Tibial artery (tissue), 4 donors: Measurements from ENCODE around the gene NANOS2.

Experiments used
- DNase-seq, 2 donors: peaks; one replicate each; pipeline ENCODE4 v3.0.0-alpha.2; 2019
- H3K27ac ChIP-seq, 2 donors: fragments of 200-600 bp; sonication (generic) in 1 of 2; 1 replicate in 1 of 2; 2 replicates in 1 of 2; pipeline ENCODE4 v1.5.1; 2018 to 2019; ENCODE audit warnings: mild to moderate bottlenecking in 1 of 2
- H3K27me3 ChIP-seq, 2 donors: fragments of 200-600 bp; sonication (generic) in 1 of 2; one replicate each; pipeline versions ENCODE4 v1.5.1 to v1.6.0; 2016 to 2019
- H3K36me3 ChIP-seq, 3 donors: fragments of 200-600 bp; sonication (generic) in 2 of 3; one replicate each; pipeline ENCODE4 v1.5.1; 2016 to 2019; ENCODE audit warnings: mild to moderate bottlenecking in 2 of 3
- H3K4me1 ChIP-seq, 4 donors: fragments of 200-600 bp; sonication (generic) in 2 of 4; 1 replicate in 3 of 4; 2 replicates in 1 of 4; pipeline ENCODE4 v1.5.1; 2016 to 2019
- H3K4me3 ChIP-seq, 2 donors: fragments of 200-600 bp; sonication (generic) in 1 of 2; 1 replicate in 1 of 2; 2 replicates in 1 of 2; pipeline ENCODE4 v1.5.1; 2018 to 2019; ENCODE audit warnings: mild to moderate bottlenecking in 2 of 2
- H3K9me3 ChIP-seq, 3 donors: fragments of 200-600 bp; sonication (generic) in 1 of 3; one replicate each; pipeline ENCODE4 v1.5.1; 2016 to 2019
- CTCF ChIP-seq, 2 experiments: fragments of 200-600 bp in 1 of 2; fragments of 450-650 bp in 1 of 2; IDR thresholded peaks; one replicate each; pipeline ENCODE4 v1.5.1; 2017 to 2019; ENCODE audit warnings: antibody characterized with exemption in 2 of 2, mild to moderate bottlenecking in 1 of 2, moderate library complexity in 1 of 2
- intact Hi-C: fragments of 100-400 bp; cut with DNase I; formaldehyde crosslinking; loops from one replicate; pipeline ENCODE4 v1.15.0; 2023; ENCODE audit warnings: low total_unique reads

Gene NANOS2

GRCh38 chr19:45952341-45952685, 37.7 kb upstream of the NANOS2 start:
- Histone ChIP-seq H3K27me3 (peaks cover 0 to 62% of the 10 kb centered on the region in 2 donors), H3K27ac (no peak overlapping the region), H3K4me3 (no peak overlapping the region), H3K9me3 (no peaks in the 10 kb centered on the region), H3K36me3 (no peaks in the 10 kb centered on the region), H3K4me1 (peaks cover 0 to 7% (median 3%) of the 10 kb centered on the region in 4 donors)
- TF ChIP-seq CTCF (IDR thresholded peaks at IDR 0.05): no peak
- intact Hi-C loops: no loop called here
- DNase-seq: no peak

- DNase-seq: no peak
- H3K27me3 ChIP-seq: peaks cover 0 to 33% of the 10 kb centered on the region in 2 donors
- H3K27ac ChIP-seq: no peak overlapping the region
- H3K4me3 ChIP-seq: no peak overlapping the region
- no peaks in the 10 kb centered on the region for H3K36me3 ChIP-seq
- intact Hi-C loops: no loop called here
- H3K9me3 ChIP-seq: no peaks in the 10 kb centered on the region
- H3K4me1 ChIP-seq: peaks cover 0 to 5% (median 1%) of the 10 kb centered on the region in 4 donors
- TF ChIP-seq CTCF (IDR thresholded peaks at IDR 0.05): no peak
Observed at GRCh38 chr19:45947926-45948325, 33.3 kb upstream of the NANOS2 start.

DNA sequence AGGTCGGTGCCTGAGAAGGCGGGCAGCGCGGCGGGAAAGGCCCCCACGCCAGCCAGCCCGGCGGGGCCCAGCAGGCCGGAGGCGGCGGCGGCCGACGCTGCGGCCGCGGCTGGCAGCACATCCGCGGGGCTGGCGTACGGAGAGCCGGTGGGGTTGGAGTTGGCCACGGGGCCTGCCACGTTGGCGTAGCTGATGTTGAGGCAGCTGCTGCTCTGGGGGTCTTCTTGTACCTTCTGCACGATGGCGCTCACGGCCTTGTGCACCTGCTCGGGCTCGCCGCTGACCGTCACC, 25.9 kb upstream of the NANOS2 start:
- H3K27me3 ChIP-seq: peaks cover 0 to 57% of the 10 kb centered on the region in 2 donors

DNA sequence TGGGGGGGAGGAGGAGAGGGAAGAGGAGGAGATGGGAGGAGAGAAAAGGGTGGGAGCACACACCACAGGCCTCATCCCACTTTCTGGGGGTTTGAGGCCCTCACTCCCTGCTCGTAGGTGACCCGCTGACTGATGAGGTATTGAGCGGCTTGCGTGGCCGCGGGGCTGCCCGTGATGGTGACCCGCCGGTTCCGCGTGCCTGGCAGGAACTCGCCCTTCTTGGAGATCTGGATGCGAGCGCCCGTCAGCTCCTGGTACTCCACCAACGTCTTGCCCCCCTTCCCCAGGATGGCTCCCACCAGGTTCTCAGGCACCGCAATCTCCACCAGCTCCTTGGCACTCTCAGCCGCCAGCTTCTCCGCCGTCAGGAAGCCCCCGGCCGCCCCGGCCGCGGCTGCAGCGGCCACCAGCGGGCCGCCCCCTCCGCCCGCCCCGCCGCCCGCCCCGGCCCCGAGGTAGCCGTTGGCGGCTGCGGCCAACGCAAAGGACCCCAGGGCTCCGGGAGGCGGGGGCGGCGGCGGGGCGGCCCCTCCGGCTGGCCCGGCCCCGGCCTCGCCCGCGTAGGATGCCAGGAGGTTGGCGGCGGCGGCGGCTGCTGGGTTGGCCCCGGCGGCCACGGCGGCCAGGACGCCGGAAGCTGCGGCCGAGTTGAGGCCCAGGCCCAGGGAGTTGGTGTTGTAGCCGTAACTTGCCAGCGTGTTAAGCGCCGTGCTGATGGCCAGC, 25.4 kb upstream of the NANOS2 start:
- peaks cover 0 to 62% of the 10 kb centered on the region in 2 donors for H3K27me3 ChIP-seq
- TF ChIP-seq CTCF (IDR thresholded peaks at IDR 0.05): no peak
- intact Hi-C loops: no loop called here
- no peak overlapping the region for H3K4me3 ChIP-seq
- peak in 1 of 2 donors; percentile 45 for DNase-seq
- H3K9me3 ChIP-seq: peaks cover 0 to 5% (median 0%) of the 10 kb centered on the region in 3 donors
- no peaks in the 10 kb centered on the region for H3K36me3 ChIP-seq
- H3K27ac ChIP-seq: no peak overlapping the region
- H3K4me1 ChIP-seq: peaks cover 0 to 7% (median 0%) of the 10 kb centered on the region in 4 donors

More for the DNA sequence above, 25.9 kb upstream of the NANOS2 start:
- no peak for DNase-seq
- H3K27ac ChIP-seq: no peak overlapping the region
- intact Hi-C loops: no loop called here
- H3K4me3 ChIP-seq: no peak overlapping the region
- peaks cover 0 to 7% (median 0%) of the 10 kb centered on the region in 4 donors for H3K4me1 ChIP-seq
- H3K36me3 ChIP-seq: no peaks in the 10 kb centered on the region
- H3K9me3 ChIP-seq: peaks cover 0 to 5% (median 0%) of the 10 kb centered on the region in 3 donors
- no peak for TF ChIP-seq CTCF (IDR thresholded peaks at IDR 0.05)

DNA sequence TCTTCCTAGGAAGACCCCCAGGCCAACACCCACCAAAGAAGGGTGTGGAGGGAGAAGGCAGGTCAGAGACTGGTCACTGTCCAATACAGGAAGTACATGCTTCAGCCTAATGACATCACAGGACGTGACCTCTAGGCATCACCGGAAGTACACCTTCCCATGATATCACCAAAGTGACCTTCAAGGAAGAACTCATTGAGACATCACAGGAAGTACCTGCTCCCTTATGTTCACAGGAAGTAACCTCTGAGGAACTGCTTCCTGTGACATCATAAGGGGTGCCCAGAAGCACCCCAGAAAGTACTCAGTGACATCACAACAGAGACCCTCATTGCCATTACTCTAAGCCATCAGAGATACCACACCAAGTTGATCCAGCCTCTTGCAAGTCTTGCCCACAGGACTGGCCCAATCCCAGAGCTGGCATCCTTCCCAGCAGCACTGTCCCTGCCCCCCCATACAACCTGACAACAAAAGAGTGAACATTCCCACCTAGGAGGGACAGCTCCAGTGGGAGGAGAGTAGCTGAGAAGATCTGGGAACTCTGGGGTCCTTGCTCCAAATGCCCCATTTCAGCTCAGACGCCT, 24.2 kb upstream of the NANOS2 start:
- peaks cover 0 to 68% of the 10 kb centered on the region in 2 donors for H3K27me3 ChIP-seq
- H3K4me1 ChIP-seq: peaks cover 0 to 7% (median 0%) of the 10 kb centered on the region in 4 donors
- H3K36me3 ChIP-seq: no peaks in the 10 kb centered on the region
- intact Hi-C loops: no loop called here
- no peak overlapping the region for H3K4me3 ChIP-seq
- no peak for TF ChIP-seq CTCF (IDR thresholded peaks at IDR 0.05)
- peaks cover 0 to 5% (median 0%) of the 10 kb centered on the region in 3 donors for H3K9me3 ChIP-seq
- no peak for DNase-seq
- no peak overlapping the region for H3K27ac ChIP-seq
